GM23248 (cell line): ENCODE data around the gene SUPT20H.

ENCODE experiments used
- EZH2 ChIP-seq: fragments of 200-600 bp; sonication (generic); IDR thresholded peaks from 2 replicates; pipeline ENCODE4 v1.6.1; 2018; ENCODE audit warnings: antibody characterized with exemption, mild to moderate bottlenecking; ENCODE audit not compliant: insufficient read depth, poor library complexity, severe bottlenecking
- EZH2phosphoT487 ChIP-seq: fragments of 200-600 bp; sonication (generic); IDR thresholded peaks from 2 replicates; pipeline ENCODE4 v1.6.1; 2018; ENCODE audit warnings: antibody characterized with exemption, moderate library complexity, mild to moderate bottlenecking, low read depth; ENCODE audit not compliant: insufficient read depth

DNA sequence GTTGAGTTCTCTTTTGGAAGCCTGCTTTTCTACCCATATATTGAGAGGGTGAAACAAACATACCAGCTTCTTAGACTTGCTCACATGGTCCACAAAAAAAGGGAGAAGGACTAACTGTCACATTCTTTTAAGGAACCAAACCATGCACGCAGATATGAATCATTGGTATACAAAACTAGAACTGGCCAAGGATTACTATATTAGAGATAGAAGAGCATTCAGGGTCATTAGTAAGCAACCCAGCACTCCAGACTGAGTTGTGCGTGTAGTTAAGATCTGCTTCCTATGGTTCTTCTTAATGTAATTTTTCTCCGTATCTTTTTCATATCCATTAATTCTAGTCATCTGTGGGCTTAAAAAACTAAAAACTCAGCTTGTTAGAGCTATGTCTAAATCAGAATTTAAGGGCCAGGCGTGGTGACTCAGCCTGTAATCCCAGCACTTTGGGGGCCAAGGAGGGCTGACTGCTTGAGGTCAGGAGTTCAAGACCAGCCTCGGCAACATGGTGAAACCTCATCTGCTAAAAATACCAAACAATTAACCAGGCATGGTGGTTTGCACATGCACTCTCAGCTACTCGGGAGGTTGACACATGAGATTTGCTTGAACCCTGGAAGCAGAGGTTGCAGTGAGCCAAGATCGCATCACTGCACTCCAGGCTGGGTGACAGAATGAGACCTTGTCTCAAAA is 80.0 kb downstream of the SUPT20H start:
- TF ChIP-seq EZH2phosphoT487 (no peak), EZH2 (no peak)
